Kidney tubule cell (primary cell): ENCODE results near the gene RD3L.
"Not testable (repeated sequence)": the region's sequence is repeated elsewhere in the genome, so short reads cannot be mapped to it uniquely, and the experiment has no call there.

Experiments used
- DNase-seq: peaks from one replicate; pipeline ENCODE4 v3.0.0-alpha.2; 2018; ENCODE audit warnings: low spot score

Gene RD3L

GRCh38 chr14:103927566-103927965 lies 14.8 kb downstream of the RD3L start:
- DNase-seq: no peak

DNA sequence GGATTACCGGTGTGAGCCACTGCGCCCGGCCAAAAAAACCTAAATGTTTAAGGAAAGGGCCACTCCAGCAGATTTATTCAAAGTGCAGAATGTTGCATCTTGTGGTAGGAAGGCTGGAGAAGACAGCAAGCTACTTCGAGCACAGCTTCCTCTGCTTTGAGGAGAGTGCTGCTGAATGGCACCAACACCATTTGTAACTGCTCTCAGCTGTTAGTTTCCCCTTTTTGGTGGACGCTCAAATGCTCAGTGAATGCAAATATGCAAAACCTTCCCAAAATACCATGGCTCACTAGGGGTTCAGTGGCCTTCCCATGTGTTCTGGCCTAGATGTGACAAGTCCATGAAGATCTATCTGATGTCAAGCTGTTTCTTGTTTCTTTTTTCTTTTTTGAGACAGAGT lies 17.0 kb downstream of the RD3L start:
- no peak for DNase-seq

DNA sequence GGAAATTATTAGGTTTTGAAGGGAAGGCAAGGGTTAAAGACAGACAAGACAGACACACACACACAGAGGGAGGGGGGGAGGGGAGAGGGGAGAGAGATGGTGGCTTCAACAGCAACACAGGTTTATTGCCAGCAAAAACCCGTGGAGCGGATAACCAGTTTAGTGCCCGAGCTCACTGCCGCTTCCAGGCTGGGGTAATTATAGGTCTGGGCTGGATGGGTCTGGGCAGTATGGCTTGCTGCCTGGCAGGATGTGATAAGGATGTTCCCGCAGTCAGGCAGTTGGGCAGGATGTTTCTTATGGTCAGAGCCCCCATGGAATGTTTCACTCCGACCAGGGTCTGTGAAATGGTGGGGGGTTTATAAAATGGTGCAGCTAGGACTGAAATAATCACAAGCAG lies 18.5 kb downstream of the RD3L start:
- DNase-seq: no peak

DNA sequence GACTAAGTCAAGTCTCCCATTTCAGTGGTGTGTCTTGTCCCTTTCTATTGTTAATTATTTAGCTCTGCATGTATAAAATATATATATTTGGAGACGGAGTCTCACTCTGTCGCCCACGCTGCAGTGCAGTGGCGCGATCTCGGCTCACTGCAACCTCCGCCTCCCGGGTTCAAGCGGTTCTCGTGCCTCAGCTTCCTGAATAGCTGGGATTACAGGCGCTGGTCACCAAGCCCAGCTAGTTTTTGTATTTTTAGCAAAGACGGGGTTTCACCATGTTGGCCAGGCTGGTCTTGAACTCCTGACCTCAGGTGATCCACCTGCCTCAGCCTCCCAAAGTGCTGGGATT lies 20.5 kb downstream of the RD3L start:
- not testable (repeated sequence) for DNase-seq

DNA sequence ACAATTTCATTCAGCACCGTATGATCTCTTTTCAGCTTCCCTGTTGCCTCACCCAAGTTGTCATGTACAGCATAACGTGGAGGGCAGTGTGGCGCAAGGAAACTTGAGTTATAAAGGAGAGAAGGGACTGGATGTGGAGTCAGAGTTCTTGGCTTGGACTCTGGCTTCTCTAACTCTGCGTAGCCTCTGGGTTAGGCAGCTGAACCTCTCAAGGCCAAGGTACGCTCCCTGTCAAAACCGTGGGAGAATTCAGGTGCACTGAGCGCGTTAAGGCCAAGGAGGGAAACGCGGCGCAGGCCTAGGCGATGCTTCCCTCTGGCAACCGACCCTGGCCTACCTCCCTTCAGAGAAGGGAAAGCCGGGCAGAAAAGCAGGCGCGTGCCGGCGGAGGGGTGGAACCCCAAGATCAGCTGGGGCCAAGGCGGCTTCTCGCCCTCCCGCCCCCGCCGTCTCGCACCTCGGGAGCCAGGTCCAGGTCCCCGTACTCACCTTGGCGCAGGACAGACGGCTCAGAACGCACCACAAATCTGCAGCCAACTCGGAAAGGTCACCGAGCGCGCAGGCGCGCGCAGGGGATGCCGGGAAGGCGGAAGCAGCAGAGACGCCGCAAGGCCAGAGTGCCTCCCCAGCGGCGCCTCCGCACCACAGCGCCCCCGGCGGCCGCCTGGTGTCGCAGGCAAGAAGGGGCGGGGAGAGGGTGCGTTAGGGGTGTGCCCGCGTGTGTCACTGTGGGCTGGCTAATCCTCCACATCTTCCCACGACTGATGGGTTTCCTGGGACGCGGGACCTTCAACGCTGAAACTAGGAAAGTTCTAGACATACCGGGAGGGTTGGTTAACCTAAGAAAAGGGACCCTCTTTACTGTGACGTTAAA lies 21.1 kb downstream of the RD3L start:
- DNase-seq: peak; percentile 94

GRCh38 chr14:103916636-103917262 lies 25.6 kb downstream of the RD3L start:
- DNase-seq: no peak

GRCh38 chr14:103915616-103916015 lies 26.7 kb downstream of the RD3L start:
- DNase-seq: no peak

- DNase-seq: no peak
These were observed 31.3 kb downstream of the RD3L start for GRCh38 chr14:103910984-103911383.

GRCh38 chr14:103910262-103910935 lies 31.9 kb downstream of the RD3L start:
- DNase-seq: peak; percentile 97

- no peak for DNase-seq
These were observed 32.6 kb downstream of the RD3L start for GRCh38 chr14:103909531-103910261.

DNA sequence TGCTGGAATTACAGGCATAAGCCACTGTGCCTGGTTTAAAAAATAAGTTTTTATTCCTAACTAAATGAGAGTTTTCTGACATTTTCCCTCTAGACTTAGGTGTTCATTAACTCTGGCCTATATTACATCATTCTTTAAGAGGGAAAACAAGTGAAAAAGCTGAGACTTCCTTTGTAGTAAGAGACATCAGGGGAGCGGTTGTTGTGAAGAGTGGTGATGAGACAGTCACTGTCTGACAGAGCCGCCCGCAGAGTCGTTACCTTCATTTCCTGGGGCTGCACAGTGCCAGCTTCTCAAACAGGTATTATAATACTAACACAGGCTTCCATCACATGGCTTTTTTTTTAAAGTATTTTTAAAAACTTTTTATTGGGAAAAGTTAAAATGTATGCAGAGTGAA lies 33.7 kb downstream of the RD3L start:
- peak; percentile 64 for DNase-seq

GRCh38 chr14:103905842-103906456 lies 36.4 kb downstream of the RD3L start:
- DNase-seq: no peak

- DNase-seq: no peak
These were observed 37.7 kb downstream of the RD3L start for GRCh38 chr14:103904493-103905107.

- DNase-seq: no peak
These were observed 42.5 kb downstream of the RD3L start for GRCh38 chr14:103899833-103900232.

DNA sequence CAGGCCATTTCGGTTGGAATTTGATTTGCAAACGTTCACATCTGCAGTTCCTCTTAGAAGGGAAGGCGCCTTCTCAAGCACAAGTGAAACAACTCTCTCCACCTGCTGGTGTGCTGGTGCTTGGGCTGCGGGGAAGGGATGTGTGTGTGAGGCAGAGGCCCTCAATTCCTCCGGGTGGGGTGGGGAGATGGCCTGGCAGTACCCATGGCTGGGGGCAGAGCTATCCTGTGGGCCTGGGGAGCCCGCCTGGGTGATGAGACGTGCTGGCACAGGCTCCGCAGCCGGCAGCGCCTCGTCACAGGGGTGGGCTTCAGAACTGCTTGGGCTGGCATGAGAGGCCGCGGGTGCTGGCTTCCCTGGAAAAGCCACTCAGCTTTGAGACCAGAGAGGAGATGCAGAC lies 43.0 kb downstream of the RD3L start:
- DNase-seq: no peak

DNA sequence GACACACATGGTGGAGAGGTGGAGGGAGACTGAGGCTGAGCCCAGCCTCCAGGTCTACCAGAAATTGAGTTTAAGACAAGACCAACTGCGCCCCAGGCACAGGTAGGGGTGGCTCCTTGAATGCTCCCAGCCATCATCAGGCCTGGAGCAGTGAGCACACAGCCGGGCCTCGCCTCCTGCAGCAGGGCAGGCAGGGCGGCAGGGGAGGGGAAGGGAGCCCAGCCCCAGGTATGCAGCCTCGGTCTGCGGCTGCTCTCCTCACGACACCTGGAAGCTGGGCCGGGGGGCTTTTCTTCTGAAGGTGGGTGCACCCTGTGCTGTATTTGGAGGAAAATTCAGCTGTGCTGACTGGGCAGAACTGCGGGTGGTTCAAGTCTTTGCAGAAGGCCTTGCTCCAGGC lies 43.6 kb downstream of the RD3L start:
- no peak for DNase-seq

- no peak for DNase-seq
These were observed 44.1 kb downstream of the RD3L start for GRCh38 chr14:103898204-103898603.

- peak; percentile 86 for DNase-seq
These were observed 45.0 kb downstream of the RD3L start for GRCh38 chr14:103897075-103897947.

DNA sequence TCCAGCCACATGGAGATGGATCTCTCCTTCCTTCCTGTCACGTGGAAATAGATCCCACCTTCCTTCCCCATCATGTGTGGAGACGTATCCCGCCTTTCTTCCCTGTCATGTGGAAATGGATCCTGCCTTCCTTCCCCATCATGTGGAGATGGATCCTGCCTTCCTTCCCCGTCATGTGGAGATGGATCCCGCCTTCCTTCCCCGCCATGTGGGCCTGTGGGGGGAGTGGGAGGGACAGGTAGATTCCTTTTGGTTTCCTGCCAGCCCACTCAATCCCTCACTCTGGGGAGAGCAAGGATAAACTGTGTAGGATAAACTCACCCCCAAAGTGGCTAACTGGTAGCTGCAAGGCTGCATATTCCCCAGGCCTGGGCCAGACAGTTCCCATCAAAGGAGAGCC lies 45.8 kb downstream of the RD3L start:
- no peak for DNase-seq

DNA sequence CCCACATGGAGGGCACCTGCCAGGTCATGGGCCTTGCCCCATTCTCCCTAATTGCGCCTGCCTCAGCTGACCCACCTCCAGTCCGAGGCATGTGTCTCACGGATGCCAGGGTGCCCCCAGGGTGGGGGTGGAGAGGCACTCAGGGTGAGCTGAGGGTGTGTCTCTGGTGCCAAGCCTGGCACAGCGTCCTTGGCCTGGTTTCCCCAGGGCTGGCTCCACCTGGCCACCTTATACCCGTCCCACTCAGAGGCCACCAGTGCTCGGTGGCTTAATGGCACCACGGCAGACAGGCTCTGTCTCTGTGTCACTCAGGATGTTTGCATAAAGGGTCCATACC lies 47.6 kb downstream of the RD3L start:
- DNase-seq: no peak
